GM21723 (cell line): ENCODE results near the gene LRRFIP2.

Experiments used
- ATAC-seq: cut with Tn5 transposase; IDR thresholded peaks from one replicate; pipeline ENCODE4 v1.9.1; 2021; ENCODE audit warnings: mild to moderate bottlenecking, moderate library complexity; ENCODE audit not compliant: unreplicated experiment

Gene LRRFIP2

DNA sequence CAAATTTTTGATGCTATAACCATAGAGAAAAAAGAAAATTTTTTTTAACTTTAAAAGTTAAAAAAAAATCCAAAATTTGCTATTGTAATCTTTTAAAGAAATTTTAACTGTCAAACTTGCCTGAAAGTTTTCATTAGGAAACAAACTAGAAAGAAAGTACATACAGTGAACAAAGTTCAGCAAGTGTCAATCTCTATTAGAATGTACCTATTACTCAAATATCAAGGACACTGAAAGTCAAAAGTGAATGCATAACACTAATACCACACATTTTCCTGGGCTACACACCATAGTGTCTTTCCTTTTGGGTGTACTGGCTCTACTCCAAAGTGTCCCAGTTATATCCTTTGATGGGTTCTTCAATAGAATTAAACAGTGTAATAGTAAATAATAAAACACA lies 56.8 kb downstream of the LRRFIP2 start:
- no peak for ATAC-seq

DNA sequence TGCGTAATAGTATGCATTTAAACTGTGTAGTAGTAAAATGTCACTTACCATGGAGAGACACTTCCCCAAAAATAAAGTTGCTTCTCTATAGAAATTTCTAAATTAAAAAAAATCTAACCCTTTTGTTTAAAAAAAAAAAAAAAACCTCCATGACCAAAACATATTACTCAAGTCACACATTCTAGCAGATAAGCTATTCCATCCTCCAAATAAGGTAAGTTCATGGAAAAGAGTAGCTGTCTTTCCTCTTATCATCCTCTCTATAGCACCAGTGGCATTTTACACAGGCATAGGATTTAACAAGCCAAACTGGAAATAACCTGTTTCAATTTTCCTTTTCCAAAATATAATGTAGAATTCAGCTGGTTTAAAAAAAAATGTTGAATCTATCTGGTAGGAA lies 57.4 kb downstream of the LRRFIP2 start:
- no peak for ATAC-seq

DNA sequence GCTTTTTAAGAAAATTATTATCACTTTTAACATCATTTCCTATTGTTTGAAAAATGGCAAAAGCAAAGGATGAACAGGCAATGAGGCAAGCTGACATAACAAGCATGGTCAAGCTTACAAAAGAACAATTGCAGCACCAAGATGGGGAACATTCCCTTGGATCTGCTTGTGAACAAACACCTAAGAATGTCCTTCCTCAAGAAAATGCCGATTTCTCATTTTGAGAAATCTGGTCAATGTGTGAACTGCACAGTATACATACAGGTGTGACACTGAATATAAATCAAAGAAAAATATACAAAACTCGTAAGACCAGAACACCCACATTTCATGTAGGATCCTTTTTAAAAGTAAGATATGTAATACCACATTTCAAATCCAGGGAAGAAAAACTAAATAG lies 58.9 kb downstream of the LRRFIP2 start:
- ATAC-seq: no peak

DNA sequence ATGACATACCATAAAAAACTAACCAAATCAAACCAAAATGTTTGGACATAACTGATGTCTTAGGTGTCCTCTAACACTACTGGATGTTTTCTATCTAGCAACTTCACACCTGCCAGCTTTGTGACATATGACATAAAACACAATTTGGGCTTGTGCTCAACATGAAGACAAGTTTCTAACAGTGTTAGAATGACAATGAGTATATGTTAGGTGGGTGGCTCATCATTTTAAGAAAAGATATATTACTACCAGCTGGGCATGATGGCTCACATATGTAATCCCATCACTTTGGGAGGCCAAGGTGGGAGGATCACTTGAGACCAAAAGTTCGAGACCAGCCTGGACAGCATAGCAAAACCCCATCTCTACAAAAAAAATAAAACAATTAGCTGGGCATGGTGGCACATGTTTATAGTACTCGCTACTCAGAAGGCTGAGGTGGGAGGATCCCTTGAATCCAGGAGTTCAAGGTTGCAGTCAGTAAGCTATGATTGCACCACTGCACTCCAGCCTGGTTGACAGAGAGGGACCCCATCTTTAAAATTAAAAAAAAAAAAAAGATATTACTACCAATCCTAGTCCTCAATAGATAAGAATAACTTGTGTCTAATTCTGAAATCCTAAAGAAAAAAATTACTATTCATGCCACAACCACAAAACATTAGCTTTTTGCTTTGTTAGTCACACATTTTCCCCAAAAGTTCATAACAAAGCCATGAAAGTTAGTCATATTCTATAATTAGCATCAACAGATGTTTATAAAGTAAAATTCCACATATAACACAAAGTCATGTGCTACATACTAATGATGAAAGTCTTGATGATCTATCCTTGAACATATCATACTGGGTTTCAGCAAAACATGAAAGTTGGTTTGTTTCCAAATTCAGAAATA lies 59.9 kb downstream of the LRRFIP2 start:
- no peak for ATAC-seq

DNA sequence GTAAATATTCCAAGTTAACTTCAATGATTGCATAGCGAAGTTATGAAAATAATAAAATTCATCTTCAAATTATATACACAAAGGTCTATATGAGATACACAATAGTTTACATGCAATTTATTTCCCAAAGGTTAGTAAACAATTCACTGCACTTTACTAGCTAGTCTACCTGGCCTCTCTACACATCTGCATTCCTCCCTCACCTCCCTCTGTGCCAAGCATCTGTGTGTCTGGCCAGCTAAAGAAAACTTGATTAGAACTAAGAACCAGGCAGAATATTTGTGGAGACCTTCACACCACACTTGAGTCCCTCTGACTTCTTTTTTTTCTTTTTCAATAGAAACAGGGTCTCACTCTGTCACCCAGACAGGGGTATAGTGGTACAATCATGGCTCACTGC lies 61.4 kb downstream of the LRRFIP2 start:
- ATAC-seq: no peak

DNA sequence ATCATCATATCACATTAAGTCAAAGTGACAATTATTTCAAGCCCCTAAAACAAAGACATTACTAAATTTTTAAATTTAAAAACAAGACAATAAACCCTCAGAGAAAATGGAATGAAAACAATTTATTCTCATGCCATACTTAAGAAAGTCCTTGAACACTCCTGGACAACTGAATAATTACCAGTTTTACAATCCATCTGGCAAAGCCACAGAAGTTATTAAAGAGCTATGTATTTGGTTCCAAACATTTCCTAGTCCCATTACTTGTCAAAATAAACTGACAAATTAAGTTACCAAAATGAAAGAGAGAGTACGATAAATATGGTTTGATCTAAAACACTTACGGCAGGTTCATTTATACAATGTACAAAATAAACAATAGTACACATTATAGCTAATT lies 63.2 kb downstream of the LRRFIP2 start:
- no peak for ATAC-seq

DNA sequence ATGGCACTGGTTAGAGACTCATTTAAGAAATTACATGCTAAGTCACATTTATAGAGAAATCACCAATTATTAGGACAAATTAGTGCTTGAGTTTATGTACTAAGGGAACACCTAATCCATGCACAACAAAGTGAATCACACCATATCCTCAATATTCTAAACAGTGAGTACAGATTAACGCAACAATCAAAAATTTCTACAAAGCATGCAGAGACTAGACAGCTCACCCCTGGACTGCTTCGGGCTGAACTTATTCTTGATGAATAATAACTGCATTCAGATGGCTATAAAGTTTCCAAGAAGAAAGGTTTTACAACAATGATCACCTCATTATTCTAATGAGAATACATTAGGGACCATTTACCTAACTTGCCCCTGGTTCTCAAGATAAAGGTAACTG lies 66.5 kb downstream of the LRRFIP2 start:
- no peak for ATAC-seq

DNA sequence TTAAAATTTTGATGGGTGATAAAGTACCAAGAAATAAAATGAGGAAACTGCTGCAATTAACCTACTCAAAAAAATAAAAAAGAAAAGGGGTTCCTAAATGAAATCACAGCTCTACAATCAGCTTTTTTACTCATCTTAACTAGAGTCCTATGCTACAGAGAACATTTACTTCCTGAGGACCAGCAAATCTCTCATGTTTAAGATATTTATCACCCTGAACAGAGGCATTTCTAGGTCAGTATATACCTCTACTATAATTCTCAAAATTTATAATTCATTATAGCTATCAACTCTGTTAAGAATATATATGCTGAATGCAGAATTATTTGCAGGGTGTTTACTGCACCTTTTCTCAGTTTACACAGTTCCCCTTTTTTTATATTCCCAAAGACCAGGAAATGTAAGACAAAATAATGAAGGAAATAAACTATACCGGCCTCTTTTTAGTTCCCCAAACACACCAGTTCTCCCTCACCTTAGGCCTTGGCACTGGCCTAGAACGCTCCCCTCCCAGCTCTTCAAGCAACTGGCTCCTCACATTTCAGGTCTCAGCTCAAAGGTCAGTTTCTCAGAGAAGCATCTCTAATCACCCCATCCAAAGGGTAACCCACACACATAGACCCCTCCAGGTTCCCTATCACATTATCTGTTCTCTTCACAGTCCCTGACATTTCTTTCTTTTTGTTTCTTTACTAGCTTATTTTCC lies 71.1 kb downstream of the LRRFIP2 start:
- no peak for ATAC-seq

DNA sequence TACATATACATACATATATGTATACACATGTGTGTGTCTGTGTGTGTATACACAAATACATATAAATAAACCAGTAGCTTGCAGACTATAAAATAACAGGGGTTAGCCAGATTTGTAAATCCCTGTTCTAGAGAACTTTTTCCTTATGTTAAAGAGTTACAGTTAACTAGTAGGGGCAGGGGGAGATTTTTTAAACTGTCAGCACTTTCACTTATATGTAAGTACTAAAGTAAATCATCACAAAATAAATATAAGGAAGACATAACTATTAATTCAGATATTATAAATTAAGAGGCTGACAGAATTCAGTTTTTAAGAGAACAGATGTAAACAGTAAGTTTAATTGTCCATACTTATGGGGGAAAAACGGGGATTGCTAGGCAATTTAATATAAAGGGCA lies 74.0 kb downstream of the LRRFIP2 start:
- no peak for ATAC-seq

DNA sequence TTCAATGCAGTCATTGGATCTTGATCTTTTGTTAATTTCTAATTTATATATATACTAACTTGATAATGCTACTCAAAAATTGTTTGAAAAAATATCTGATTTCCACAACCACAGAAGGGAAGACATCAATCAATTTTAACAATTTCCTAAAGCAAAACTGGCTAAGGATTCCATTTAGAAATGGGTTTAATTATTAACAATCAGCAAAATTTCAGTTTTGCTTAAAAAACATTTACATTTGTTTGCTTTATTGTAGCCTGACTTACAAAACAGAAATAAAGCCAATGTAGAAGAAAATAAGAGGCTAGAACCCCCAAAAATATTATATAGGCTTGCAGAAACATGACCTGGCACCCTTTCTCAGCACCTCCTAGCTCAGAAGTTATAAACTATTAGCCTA lies 74.9 kb downstream of the LRRFIP2 start:
- ATAC-seq: no peak

DNA sequence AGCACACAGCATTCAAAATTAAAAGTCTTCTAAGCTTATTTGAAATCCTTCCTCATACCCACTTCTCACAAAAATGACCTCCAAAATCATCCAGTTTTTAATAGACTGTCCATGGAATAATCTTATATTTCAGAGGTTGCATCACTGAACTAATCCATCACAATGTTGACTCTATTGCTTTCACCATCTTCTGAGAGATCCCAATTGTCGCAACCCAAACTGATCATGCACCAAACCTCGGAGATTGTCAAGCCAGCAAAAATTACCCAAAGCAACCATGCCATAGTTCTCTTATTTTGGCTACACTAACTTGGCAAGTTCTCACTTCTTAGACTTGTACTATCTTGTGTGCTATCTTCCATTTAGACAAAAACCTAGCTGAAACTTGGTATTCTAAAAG lies 75.5 kb downstream of the LRRFIP2 start:
- ATAC-seq: no peak

DNA sequence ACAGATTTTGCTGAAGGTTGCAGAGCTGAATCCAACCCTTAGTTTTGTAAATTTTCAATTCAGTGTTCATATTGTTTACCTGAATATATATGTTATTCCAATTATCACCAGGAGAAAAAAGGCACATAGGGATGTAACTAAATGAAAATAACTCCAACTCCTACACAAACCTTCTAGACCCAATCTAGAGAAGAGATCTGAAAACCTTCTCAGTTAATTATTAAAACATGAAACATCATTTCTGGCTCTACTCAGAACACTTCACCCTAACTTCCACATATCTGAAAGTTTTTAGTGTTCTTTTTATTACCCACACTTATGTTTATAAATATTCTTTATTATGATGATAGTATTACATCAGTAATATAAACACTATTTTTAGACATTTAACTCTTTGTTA lies 76.6 kb downstream of the LRRFIP2 start:
- ATAC-seq: no peak

DNA sequence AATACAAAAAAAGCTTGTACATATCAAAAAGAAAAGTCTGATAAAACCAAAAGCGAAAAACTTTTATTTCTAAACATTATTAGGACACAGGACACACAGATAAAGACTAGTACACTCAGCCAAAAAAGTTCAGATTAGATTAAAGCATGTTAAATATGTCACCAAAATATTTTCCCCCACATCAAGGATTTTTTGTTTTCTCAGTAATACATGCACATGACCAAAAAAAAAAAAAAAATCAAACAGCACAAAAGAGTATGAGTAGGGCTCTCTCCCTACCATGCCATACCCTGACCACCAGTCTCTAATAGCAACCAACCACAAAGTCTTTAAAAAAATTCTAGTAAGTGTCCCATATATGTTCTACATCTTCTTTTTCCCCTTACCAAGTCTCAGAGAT lies 77.4 kb downstream of the LRRFIP2 start:
- no peak for ATAC-seq

DNA sequence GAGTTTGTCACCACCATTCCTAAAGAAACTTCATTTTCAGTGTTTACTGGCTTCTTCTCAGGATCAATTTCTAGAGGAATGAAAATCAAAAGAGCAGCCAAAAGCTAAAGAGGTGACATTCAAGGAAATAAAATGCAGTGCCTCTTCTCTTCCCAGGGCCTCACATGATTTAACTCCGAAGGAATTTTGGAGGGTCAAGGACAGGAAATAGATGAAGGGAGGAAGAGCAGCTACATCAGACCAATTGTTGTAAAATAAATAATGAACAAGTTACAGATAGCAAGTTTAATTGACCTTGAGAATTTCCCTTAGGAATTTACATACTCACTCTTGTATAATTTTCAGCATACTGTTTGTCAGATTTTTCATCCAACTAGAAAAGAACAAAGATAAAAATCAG lies 78.1 kb downstream of the LRRFIP2 start:
- no peak for ATAC-seq

DNA sequence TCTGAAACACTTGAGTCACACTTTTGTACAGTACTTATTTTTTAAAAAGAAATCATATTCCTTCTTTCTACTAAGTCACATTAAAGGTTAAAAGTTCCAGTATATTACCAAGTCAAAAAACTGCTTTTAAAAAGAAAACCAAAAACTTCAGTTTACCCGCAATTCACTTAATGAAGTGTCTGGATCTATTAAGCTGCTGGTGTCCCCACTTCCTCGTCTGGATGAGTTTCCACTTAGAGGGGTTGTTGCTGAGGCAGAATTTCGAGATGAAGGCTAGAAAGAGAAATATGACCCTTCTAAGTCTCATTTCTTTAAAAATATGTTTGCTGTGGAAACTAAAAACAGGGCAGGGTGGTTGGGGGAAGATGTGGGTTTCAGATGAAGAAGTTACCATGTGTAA lies 79.7 kb downstream of the LRRFIP2 start:
- no peak for ATAC-seq

DNA sequence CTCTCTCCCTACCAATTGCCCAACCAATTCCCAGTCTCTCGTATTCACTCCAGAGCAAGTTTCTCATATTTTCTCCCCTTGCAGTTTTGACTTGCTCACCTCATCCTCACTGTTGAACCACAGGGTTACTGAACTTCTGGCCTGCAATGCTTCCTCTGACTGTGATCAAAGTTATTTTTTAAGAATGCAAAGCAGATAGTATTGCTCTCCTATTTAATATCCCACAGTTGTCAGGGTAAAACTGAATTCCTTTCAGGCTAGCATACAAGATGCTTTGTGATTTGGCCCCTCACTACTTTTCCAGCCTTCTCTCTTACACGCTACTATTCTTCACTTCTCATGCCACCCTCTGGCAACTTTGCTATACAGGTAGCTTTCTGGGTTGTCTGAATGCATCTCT lies 80.9 kb downstream of the LRRFIP2 start:
- no peak for ATAC-seq

DNA sequence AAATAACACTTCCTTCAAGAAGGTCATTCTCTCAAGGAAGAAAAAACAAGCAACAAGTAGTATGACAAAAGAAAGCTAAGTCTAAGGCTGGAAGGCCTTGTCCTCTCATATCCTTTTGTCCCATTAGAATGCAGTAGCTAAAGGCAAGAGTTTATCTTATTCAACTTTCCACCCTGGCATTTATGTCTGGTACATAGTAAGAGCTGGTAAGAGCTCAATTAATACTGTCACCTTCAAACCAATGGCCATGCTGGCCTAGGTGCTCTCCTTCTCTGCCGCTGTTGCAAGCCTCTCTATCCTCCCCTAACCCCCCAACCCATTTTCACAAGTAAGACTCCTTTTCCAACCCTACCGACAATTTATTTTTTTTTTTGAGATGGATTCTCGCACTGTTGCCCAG lies 81.9 kb downstream of the LRRFIP2 start:
- ATAC-seq: no peak

DNA sequence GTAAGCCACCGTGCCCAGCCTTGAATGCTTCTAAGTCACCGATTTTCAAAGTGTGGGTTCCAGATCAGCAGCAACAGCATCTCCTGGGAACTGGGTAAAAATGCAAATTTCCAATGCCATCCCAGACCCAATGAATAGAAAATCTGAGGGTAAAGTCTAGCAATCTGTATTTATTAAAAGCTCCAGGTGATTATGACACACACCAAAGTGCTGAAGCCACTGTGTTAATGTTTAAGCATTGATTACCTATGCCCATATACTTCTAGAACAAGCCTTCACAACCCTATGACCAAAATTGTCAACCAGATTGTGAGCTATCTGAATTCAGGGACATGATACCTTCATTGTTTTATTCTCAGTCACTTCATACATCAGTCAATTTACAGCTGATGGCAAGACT lies 86.5 kb downstream of the LRRFIP2 start:
- no peak for ATAC-seq

DNA sequence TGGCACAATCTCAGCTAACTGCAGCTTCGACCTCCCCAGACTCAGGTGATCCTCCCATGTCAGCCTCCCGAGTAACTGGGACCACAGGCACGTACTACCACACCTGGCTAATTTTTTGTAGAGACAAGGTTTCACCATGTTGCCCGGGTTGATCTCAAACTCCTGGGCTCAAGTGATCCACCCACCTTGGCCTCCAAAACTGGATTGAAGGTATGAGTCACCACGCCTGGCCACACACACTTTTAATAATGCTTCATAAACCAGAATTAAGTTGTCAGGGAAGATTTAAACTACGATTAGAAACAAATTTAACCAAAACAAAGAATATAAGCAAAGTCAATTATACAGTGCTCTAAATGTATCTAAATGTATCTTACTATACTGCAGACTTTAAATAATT lies 87.5 kb downstream of the LRRFIP2 start:
- no peak for ATAC-seq

DNA sequence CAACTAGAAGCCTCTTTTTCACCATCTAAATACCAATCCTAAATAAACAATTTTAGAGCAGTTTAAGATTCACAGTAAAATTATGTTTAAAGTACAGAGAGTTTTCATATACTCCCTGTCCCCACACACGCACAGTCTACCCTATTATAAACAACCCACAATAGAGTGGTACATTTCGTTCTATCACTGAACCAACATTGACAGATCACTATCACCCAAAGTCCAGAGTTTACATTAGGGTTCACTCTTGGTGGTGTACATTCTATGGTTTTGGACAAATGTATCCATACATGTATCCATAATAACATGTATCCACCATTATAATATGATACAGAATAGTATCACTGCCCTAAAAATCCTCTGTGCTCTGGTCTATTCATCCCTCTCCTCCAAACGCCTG lies 92.1 kb downstream of the LRRFIP2 start:
- no peak for ATAC-seq

DNA sequence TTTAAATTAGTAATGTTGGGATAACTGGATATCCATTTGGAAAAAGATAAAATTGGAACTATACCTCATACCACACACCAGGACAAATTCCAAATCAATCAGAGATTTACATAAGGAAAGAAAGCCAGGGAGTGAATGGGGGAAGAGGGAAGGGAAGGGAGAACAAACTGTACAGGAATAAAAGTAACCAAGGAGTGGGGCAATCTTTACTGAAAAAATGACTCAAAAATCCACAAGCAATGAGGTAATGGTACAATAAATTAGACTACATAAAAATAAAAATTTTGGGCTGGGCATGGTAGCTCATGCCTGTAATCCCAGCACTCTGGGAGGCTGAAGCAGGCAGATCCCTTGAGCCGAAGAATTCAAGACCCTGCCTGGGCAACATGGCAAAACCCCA lies 98.4 kb downstream of the LRRFIP2 start:
- ATAC-seq: no peak

DNA sequence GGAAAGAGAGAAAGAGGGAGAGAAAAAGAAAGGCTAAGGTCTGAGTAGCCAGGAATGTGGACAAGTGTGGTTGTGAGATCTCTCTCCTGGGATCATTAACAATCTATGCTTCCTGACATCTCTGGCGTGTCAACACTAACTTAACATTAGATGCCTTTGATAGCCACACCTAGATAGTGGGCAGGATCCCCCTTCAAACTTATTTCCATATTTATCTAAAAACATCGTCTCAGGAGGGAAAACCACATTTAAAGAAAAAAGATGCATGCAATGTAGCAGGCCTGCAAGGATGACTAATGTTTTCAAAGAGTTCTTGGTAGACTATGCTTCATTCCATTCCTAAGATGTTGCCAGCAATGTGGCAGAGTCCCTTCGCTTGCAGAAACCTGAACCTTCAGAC lies 100.2 kb downstream of the LRRFIP2 start:
- no peak for ATAC-seq

DNA sequence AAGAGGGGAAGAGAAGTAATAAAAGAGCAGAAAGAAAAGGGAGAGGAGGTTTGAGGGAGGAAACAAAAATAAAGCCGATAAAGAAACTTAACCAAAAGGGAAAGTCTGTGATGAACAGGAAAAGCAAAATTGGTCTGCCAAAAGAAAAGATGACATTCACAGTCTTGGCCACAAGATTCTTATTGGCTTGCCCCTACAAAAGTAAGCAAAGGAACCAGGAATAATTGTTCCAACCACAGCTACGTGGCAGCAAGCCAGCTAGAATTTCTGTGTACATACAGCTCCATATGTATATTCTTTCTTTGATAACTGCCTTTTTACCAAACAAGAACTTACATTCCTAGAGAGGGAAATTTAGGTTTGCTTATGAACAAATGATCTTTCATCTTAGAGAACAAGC lies 101.5 kb downstream of the LRRFIP2 start:
- ATAC-seq: no peak
